ENCODE results near the gene GPR158. TPM values are rescaled to one million over a fixed set of nuclear protein-coding genes. Genes with fewer than 3 reads are reported as not detected.
A peak's percentile ranks its signal among the peaks of the same experiment; 100 is the strongest.

The GPR158 gene
- total and polyA plus RNA-seq, 7 donors, result 0.01 to 0.19 (median 0.06) TPM; not detected in 4

DNA sequence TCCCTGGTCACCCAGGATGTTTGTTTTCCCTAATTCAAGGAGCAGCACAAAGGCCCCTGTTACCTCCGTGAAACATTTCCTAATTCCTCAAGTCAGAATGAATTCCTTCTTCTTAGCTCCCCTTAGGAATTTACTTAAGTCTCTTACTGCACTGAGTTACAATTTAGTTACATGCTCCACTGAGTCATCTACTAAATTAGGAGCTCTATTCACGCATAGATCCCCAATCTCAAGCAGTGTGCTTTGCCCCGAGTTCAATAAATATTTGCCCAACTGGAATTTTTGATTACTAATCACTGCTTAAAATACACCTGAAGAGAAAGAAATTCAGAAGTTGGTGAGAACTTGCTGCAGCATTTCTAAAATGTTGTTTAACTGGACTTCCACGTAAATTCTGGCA is 429.8 kb downstream of the GPR158 start:
- no peaks in the 10 kb centered on the region for H3K36me3 ChIP-seq (ENCODE audit: insufficient read depth in 1 of 2, low read depth in 1 of 2)
- H3K4me3 ChIP-seq, result no peak overlapping the region
- no peaks in the 10 kb centered on the region for H3K4me1 ChIP-seq
- no peaks in the 10 kb centered on the region for H3K27me3 ChIP-seq (ENCODE audit: insufficient read depth in 3 of 3, low read length in 2 of 3)
- intact Hi-C loops (cut with DNase I), result no loop called here
- no peaks in the 10 kb centered on the region for H3K9me3 ChIP-seq
- TF ChIP-seq, protein P1, sequence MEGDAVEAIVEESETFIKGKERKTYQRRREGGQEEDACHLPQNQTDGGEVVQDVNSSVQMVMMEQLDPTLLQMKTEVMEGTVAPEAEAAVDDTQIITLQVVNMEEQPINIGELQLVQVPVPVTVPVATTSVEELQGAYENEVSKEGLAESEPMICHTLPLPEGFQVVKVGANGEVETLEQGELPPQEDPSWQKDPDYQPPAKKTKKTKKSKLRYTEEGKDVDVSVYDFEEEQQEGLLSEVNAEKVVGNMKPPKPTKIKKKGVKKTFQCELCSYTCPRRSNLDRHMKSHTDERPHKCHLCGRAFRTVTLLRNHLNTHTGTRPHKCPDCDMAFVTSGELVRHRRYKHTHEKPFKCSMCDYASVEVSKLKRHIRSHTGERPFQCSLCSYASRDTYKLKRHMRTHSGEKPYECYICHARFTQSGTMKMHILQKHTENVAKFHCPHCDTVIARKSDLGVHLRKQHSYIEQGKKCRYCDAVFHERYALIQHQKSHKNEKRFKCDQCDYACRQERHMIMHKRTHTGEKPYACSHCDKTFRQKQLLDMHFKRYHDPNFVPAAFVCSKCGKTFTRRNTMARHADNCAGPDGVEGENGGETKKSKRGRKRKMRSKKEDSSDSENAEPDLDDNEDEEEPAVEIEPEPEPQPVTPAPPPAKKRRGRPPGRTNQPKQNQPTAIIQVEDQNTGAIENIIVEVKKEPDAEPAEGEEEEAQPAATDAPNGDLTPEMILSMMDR (IDR thresholded peaks at IDR 0.05), result no peak
- no peak for DNase-seq
- 70 to 72% (median 70%) methylated on average over 4 of the region's 4 CpGs for WGBS, 3 donors
- ATAC-seq, result no peak
- no peak overlapping the region for H3K27ac ChIP-seq

DNA sequence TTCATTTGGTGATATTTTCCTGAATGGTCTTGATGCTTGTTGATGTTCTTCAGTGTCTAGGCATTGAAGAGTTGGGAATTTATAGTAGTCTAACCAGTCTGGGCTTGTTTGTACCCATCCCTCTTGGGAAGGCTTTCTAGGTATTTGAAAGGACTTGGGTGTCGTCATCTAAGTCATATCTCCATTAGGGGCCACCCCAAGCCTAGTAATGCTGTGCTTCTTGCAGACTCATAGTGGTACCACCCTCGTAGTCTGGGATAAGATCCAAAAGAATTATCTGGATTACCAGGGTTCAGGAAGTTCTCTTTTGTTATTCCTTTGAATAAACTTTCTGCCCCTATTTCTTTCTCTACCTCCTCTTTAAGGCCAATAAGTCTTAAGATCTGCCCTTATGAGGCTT is 439.9 kb downstream of the GPR158 start:
- Histone ChIP-seq H3K4me3 (no peak overlapping the region), H3K36me3 (ENCODE audit: insufficient read depth in 1 of 2, low read depth in 1 of 2) (no peaks in the 10 kb centered on the region), H3K4me1 (no peaks in the 10 kb centered on the region), H3K27ac (no peak overlapping the region), H3K27me3 (ENCODE audit: insufficient read depth in 3 of 3, low read length in 2 of 3) (no peaks in the 10 kb centered on the region), H3K9me3 (peaks cover 7% of the 10 kb centered on the region)
- intact Hi-C loops (cut with DNase I), result no loop called here
- no peak for DNase-seq
- TF ChIP-seq, protein P1 (IDR thresholded peaks at IDR 0.05), result no peak
- WGBS, 3 donors, result 60 to 73% (median 70%) methylated on average over 2 of the region's 2 CpGs
- no peak for ATAC-seq

DNA sequence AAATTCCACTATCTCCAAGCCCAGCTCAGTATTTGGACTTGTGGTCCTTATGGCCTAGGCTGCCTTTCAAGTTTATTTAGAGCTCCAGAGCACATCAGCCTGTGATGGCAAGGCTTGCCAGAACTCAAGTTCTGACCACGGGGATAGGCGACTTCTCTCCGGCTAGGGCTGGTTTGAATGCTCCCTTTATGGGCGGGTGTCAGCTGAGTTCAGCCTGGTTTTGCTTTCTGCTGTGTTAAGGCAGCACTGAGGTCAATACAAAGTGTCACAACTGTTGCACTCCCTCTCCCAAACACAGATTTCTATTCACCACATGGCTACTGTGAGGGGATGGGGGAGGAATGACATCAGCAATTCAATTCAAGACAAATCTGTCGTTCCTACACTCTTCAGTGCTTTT is 441.1 kb downstream of the GPR158 start:
- 75 to 83% (median 78%) methylated on average over 5 of the region's 5 CpGs for WGBS, 3 donors
- H3K4me3 ChIP-seq, result no peak overlapping the region
- intact Hi-C loops (cut with DNase I), result no loop called here
- H3K4me1 ChIP-seq, result no peaks in the 10 kb centered on the region
- H3K36me3 ChIP-seq (ENCODE audit: insufficient read depth in 1 of 2, low read depth in 1 of 2), result no peaks in the 10 kb centered on the region
- H3K9me3 ChIP-seq, result no peaks in the 10 kb centered on the region
- no peaks in the 10 kb centered on the region for H3K27me3 ChIP-seq (ENCODE audit: insufficient read depth in 3 of 3, low read length in 2 of 3)
- TF ChIP-seq, protein P1 (IDR thresholded peaks at IDR 0.05), result no peak
- ATAC-seq, result no peak
- no peak for DNase-seq
- H3K27ac ChIP-seq, result no peak overlapping the region

DNA sequence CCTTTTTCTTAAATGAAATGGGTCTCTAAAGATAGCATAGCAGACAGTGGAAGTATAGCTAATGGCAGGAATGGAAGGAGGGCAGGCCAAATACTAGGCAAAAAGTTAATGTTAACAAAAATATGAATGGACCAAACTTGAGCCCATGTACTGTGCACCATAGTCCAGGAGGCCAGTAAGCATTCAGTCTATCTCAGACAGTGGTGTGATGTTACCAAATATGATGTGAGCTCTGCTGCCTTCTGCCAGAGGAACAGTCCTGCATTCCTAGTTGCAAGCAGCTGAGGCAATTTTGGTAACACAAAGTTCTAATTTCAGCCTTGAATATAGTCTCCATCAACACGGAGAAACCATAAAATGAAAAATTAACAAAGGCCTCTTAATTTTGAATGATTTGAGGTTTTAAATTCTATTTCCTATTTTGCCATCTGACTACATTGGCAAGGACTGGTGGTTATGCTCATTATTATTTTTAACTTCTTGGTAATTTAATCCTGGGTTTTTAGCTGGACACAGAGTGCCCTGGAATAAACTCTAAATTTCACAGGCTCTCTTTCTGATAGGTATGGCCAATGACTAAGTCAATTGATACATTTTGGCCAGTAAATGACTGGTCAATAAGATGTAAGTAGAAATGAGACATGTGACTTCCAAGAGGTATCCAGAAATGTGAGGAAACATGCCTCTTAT is 442.2 kb downstream of the GPR158 start:
- no peaks in the 10 kb centered on the region for H3K27me3 ChIP-seq (ENCODE audit: insufficient read depth in 3 of 3, low read length in 2 of 3)
- H3K4me1 ChIP-seq, result no peaks in the 10 kb centered on the region
- DNase-seq, result no peak
- H3K27ac ChIP-seq, result peak overlapping the region; percentile 32
- 45 to 82% (median 53%) methylated on average over 1 of the region's 1 CpG for WGBS, 3 donors
- TF ChIP-seq, protein P1 (IDR thresholded peaks at IDR 0.05), result no peak
- no peak overlapping the region for H3K4me3 ChIP-seq
- no peaks in the 10 kb centered on the region for H3K9me3 ChIP-seq
- no peaks in the 10 kb centered on the region for H3K36me3 ChIP-seq (ENCODE audit: insufficient read depth in 1 of 2, low read depth in 1 of 2)
- ATAC-seq, result peak in 3 of 4 donors; percentile 66 to 80 (median 72)
- intact Hi-C loops (cut with DNase I), result no loop called here

DNA sequence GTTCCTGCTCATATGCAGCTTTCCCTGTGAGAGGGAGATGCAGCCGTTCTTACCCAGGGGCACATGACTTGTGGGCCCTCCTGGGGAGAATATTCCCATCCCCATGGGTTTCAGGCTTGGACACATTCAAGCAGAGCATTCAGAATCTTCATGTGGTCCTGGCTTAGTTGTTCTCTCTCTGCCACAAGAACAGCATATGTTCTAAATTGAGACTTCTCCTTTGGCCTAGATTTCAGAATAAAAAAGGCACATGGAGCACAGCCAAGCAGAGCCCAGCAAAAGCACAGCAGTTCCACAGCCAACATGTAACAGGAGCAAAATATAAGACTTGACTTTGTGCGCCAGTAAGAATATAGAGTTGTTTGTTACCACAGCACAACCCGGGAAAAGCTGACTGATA is 452.8 kb downstream of the GPR158 start:
- H3K27me3 ChIP-seq (ENCODE audit: insufficient read depth in 3 of 3, low read length in 2 of 3), result no peaks in the 10 kb centered on the region
- H3K36me3 ChIP-seq (ENCODE audit: insufficient read depth in 1 of 2, low read depth in 1 of 2), result no peaks in the 10 kb centered on the region
- 80 to 83% (median 81%) methylated on average over 3 of the region's 3 CpGs for WGBS, 3 donors
- ATAC-seq (no peak), DNase-seq (no peak)
- TF ChIP-seq, protein P1 (IDR thresholded peaks at IDR 0.05), result no peak
- no peaks in the 10 kb centered on the region for H3K4me1 ChIP-seq
- no peak overlapping the region for H3K4me3 ChIP-seq
- H3K9me3 ChIP-seq, result no peaks in the 10 kb centered on the region
- H3K27ac ChIP-seq, result no peak overlapping the region
- intact Hi-C loops (cut with DNase I), result no loop called here

Measured in psoas muscle (tissue), 8 donors.